Measurements from ENCODE around the gene PRR12.

DNA sequence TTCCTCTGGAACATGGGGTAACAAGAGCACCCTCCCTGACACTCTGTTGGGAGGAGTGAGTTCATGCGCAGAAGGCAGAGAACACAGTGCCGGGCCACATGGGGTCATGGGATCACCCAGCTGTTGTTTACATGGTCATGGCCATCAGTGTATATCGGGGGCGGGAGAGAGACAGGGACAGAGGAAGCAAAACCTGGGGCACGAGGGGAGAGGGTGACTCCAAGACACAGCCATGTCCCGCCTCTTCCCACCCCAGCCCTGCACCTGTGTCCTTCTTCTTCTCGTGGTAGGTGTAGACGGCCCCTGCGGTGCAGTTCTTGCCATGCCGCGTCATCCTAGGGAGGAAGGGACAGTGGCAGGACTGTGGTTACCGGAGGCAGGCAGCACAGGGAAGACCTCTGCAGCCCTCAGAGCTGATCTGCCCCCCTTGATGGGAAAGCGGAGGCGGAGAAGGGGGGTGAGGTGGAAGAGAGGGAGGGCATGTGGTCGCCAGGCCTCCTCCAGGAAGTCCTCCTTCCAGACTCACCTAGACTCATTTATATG, 30.6 kb upstream of the PRR12 start:
- TF ChIP-seq, protein P1, sequence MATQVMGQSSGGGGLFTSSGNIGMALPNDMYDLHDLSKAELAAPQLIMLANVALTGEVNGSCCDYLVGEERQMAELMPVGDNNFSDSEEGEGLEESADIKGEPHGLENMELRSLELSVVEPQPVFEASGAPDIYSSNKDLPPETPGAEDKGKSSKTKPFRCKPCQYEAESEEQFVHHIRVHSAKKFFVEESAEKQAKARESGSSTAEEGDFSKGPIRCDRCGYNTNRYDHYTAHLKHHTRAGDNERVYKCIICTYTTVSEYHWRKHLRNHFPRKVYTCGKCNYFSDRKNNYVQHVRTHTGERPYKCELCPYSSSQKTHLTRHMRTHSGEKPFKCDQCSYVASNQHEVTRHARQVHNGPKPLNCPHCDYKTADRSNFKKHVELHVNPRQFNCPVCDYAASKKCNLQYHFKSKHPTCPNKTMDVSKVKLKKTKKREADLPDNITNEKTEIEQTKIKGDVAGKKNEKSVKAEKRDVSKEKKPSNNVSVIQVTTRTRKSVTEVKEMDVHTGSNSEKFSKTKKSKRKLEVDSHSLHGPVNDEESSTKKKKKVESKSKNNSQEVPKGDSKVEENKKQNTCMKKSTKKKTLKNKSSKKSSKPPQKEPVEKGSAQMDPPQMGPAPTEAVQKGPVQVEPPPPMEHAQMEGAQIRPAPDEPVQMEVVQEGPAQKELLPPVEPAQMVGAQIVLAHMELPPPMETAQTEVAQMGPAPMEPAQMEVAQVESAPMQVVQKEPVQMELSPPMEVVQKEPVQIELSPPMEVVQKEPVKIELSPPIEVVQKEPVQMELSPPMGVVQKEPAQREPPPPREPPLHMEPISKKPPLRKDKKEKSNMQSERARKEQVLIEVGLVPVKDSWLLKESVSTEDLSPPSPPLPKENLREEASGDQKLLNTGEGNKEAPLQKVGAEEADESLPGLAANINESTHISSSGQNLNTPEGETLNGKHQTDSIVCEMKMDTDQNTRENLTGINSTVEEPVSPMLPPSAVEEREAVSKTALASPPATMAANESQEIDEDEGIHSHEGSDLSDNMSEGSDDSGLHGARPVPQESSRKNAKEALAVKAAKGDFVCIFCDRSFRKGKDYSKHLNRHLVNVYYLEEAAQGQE (IDR thresholded peaks at IDR 0.05; ENCODE audit: insufficient read depth in 1 of 2, low read depth in 2 of 2, low read length in 2 of 2): no peak
- TF ChIP-seq TAF1 (IDR thresholded peaks at IDR 0.05; ENCODE audit: borderline replicate concordance, insufficient read depth, low read length): no peak
- TF ChIP-seq SIN3A (IDR thresholded peaks at IDR 0.05; ENCODE audit: borderline replicate concordance, insufficient read depth, low read length): no peak
- TF ChIP-seq POLR2AphosphoS5 (IDR thresholded peaks at IDR 0.05; ENCODE audit: low read depth, low read length): no peak
